ENCODE results near the gene ADARB2. TPM values are rescaled to one million over a fixed set of nuclear protein-coding genes. Genes with fewer than 3 reads are reported as not detected.

Gene ADARB2
- polyA plus RNA-seq, 3 donors, result not detected

GRCh38 chr10:1147810-1148209 is 589.5 kb downstream of the ADARB2 start:
- H3K79me2 ChIP-seq (ENCODE audit: insufficient read depth, low read length), result no peaks in the 10 kb centered on the region
- Mint-ChIP-seq H3K4me1 (no peaks in the 10 kb centered on the region), H3K27ac (no peak overlapping the region), H3K9me3 (peaks cover 13 to 29% (median 19%) of the 10 kb centered on the region in 7 donors), H3K36me3 (no peaks in the 10 kb centered on the region), H3K27me3 (ENCODE audit: low read depth in 3 of 3) (peaks cover 1 to 9% (median 6%) of the 10 kb centered on the region in 3 donors), H3K4me3 (no peak overlapping the region)
- no peak overlapping the region for H2AFZ ChIP-seq (ENCODE audit: insufficient read depth, low read depth, low read length, poor library complexity, severe bottlenecking)
- no peaks in the 10 kb centered on the region for H3K4me1 ChIP-seq (ENCODE audit: control insufficient read depth in 1 of 2, insufficient read depth in 2 of 2, low read length in 2 of 2)
- WGBS (ENCODE audit: insufficient coverage), result 100% methylated on average over 1 of the region's 5 CpGs
- DNase-seq, result no peak
- no peak overlapping the region for H3K4me3 ChIP-seq (replicated peaks in 1 of 3; ENCODE audit: low read depth in 2 of 3, low read length in 3 of 3)
- no peak overlapping the region for H3K27ac ChIP-seq (ENCODE audit: low read depth in 1 of 2, low read length in 2 of 2)
- no peak overlapping the region for H3K9ac ChIP-seq (ENCODE audit: insufficient read depth, low read length, poor library complexity, severe bottlenecking)
- intact Hi-C loops (cut with micrococcal nuclease), result no loop called here
- H3K36me3 ChIP-seq (replicated peaks in 1 of 2; ENCODE audit: control insufficient read depth in 1 of 2, insufficient read depth in 2 of 2, low read length in 2 of 2), result no peaks in the 10 kb centered on the region
- no peak overlapping the region for H3K4me2 ChIP-seq (replicated peaks; ENCODE audit: extremely low read depth, low read length, poor library complexity, severe bottlenecking)
- no peaks in the 10 kb centered on the region for H3K27me3 ChIP-seq (ENCODE audit: control insufficient read depth in 2 of 2, insufficient read depth in 2 of 2, low read length in 2 of 2)
- H3K9me3 ChIP-seq (replicated peaks in 1 of 2; ENCODE audit: control insufficient read depth in 1 of 2, insufficient read depth in 1 of 2, low read length in 2 of 2), result peaks cover 13 to 14% of the 10 kb centered on the region in 2 donors
- TF ChIP-seq, protein P1, sequence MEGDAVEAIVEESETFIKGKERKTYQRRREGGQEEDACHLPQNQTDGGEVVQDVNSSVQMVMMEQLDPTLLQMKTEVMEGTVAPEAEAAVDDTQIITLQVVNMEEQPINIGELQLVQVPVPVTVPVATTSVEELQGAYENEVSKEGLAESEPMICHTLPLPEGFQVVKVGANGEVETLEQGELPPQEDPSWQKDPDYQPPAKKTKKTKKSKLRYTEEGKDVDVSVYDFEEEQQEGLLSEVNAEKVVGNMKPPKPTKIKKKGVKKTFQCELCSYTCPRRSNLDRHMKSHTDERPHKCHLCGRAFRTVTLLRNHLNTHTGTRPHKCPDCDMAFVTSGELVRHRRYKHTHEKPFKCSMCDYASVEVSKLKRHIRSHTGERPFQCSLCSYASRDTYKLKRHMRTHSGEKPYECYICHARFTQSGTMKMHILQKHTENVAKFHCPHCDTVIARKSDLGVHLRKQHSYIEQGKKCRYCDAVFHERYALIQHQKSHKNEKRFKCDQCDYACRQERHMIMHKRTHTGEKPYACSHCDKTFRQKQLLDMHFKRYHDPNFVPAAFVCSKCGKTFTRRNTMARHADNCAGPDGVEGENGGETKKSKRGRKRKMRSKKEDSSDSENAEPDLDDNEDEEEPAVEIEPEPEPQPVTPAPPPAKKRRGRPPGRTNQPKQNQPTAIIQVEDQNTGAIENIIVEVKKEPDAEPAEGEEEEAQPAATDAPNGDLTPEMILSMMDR (IDR thresholded peaks at IDR 0.05), result no peak
- H4K20me1 ChIP-seq (ENCODE audit: insufficient read depth, low read length), result no peaks in the 10 kb centered on the region

- peaks cover 19 to 36% (median 28%) of the 10 kb centered on the region in 7 donors for H3K9me3 Mint-ChIP-seq
- no peaks in the 10 kb centered on the region for H3K79me2 ChIP-seq (ENCODE audit: insufficient read depth, low read length)
- H3K9ac ChIP-seq (ENCODE audit: insufficient read depth, low read length, poor library complexity, severe bottlenecking), result no peak overlapping the region
- H3K36me3 ChIP-seq (replicated peaks in 1 of 2; ENCODE audit: control insufficient read depth in 1 of 2, insufficient read depth in 2 of 2, low read length in 2 of 2), result no peaks in the 10 kb centered on the region
- no peak overlapping the region for H3K27ac Mint-ChIP-seq
- peak overlapping the region in 1 of 2 donors; percentile 6 for H3K4me3 Mint-ChIP-seq
- H3K4me2 ChIP-seq (replicated peaks; ENCODE audit: extremely low read depth, low read length, poor library complexity, severe bottlenecking), result no peak overlapping the region
- no peak for DNase-seq
- TF ChIP-seq, protein P1 (IDR thresholded peaks at IDR 0.05), result no peak
- H3K27me3 Mint-ChIP-seq (ENCODE audit: low read depth in 3 of 3), result peaks cover 3 to 11% (median 6%) of the 10 kb centered on the region in 3 donors
- H3K4me1 Mint-ChIP-seq, result no peaks in the 10 kb centered on the region
- no CpG with 5 or more reads among the region's 3 CpGs for WGBS (ENCODE audit: insufficient coverage)
- H3K4me3 ChIP-seq (replicated peaks in 1 of 3; ENCODE audit: low read depth in 2 of 3, low read length in 3 of 3), result no peak overlapping the region
- no peaks in the 10 kb centered on the region for H4K20me1 ChIP-seq (ENCODE audit: insufficient read depth, low read length)
- H2AFZ ChIP-seq (ENCODE audit: insufficient read depth, low read depth, low read length, poor library complexity, severe bottlenecking), result no peak overlapping the region
- no peaks in the 10 kb centered on the region for H3K27me3 ChIP-seq (ENCODE audit: control insufficient read depth in 2 of 2, insufficient read depth in 2 of 2, low read length in 2 of 2)
- peaks cover 14 to 20% of the 10 kb centered on the region in 2 donors for H3K9me3 ChIP-seq (replicated peaks in 1 of 2; ENCODE audit: control insufficient read depth in 1 of 2, insufficient read depth in 1 of 2, low read length in 2 of 2)
- no peaks in the 10 kb centered on the region for H3K36me3 Mint-ChIP-seq
- intact Hi-C loops (cut with micrococcal nuclease), result no loop called here
- no peaks in the 10 kb centered on the region for H3K4me1 ChIP-seq (ENCODE audit: control insufficient read depth in 1 of 2, insufficient read depth in 2 of 2, low read length in 2 of 2)
- no peak overlapping the region for H3K27ac ChIP-seq (ENCODE audit: low read depth in 1 of 2, low read length in 2 of 2)
These were observed 594.7 kb downstream of the ADARB2 start for GRCh38 chr10:1142596-1142995.
